Cardiac fibroblast (primary cell): ENCODE measurements around the gene ST3GAL4.

Experiments
- DNase-seq, 2 donors: peaks; one replicate each; pipeline versions ENCODE4 v3.0.0 to v3.0.0-alpha.2; 2010; ENCODE audit warnings: low read depth in 2 of 2
- H3K4me3 ChIP-seq, 2 donors: replicated peaks in 1 of 2; 1 replicate in 1 of 2; 2 replicates in 1 of 2; pipeline ENCODE4 v1.5.1; 2011; ENCODE audit warnings: low read depth in 2 of 2, low read length in 2 of 2, mild to moderate bottlenecking in 2 of 2, moderate library complexity in 1 of 2
- CTCF ChIP-seq: IDR thresholded peaks from one replicate; pipeline ENCODE4 v1.5.1; 2011; ENCODE audit warnings: low read depth, mild to moderate bottlenecking, low read length, inconsistent platforms

The ST3GAL4 gene

GRCh38 chr11:126461096-126461440 is 105.6 kb downstream of the ST3GAL4 start:
- no peak for DNase-seq
- no peak overlapping the region for H3K4me3 ChIP-seq
- TF ChIP-seq CTCF: no peak

- DNase-seq: no peak
- no peak for TF ChIP-seq CTCF
- H3K4me3 ChIP-seq: no peak overlapping the region
Measured at GRCh38 chr11:126461996-126462395, 106.5 kb downstream of the ST3GAL4 start.

- TF ChIP-seq CTCF: no peak
- no peak overlapping the region for H3K4me3 ChIP-seq
- DNase-seq: no peak
Measured at GRCh38 chr11:126462422-126462821, 106.9 kb downstream of the ST3GAL4 start.
